Measurements from ENCODE around the gene SERPINH1. TPM values are rescaled to one million over a fixed set of nuclear protein-coding genes. Genes with fewer than 3 reads are reported as not detected.

SERPINH1 gene
- total RNA-seq, 3 donors from 2014 or later (not counting 1 experiment from before 2014, with no cell fraction given) = 5.4 to 8.8 (median 7.2) TPM

DNA sequence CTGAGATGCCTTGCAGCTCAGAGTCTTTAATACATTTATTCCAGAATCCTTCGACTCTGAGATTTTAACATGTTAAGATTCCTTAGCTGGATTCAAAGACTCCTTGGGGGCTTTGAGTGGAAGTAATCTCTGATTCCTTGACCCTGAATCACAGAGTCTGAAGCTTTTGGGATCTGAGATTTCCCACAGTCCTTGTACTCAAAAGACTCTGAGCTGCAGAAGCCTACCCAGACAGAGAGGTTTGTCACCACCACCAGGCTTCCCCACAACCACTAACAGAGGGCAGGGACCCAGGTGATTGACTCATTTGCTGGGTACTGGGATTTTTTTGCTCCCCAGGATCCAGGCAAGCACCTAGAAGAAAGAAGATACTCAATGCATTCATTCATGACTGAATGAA, 1.4 kb upstream of the SERPINH1 start:
- H3K4me3 ChIP-seq (ENCODE audit: low read length) = no peak overlapping the region
- Mint-ChIP-seq H3K9me3 (no peaks in the 10 kb centered on the region), H3K4me3 (peak overlapping the region; percentile 72), H3K27me3 (ENCODE audit: low read depth in 2 of 2) (peaks cover 0 to 4% of the 10 kb centered on the region in 2 donors), H3K4me1 (peaks cover 26 to 39% of the 10 kb centered on the region in 2 donors), H3K36me3 (no peaks in the 10 kb centered on the region), H3K27ac (peak overlapping the region in 1 of 2 donors; percentile 96)
- peaks cover 31% of the 10 kb centered on the region for H3K4me1 ChIP-seq (ENCODE audit: control insufficient read depth, insufficient read depth, low read length)
- no peaks in the 10 kb centered on the region for H3K36me3 ChIP-seq (ENCODE audit: control insufficient read depth, insufficient read depth, low read length)
- WGBS (ENCODE audit: insufficient coverage) = 89% methylated on average over 1 of the region's 1 CpG
- ATAC-seq (no peak), DNase-seq (no peak)
- TF ChIP-seq CTCF (IDR thresholded peaks at IDR 0.05) = no peak
- intact Hi-C loops (cut with micrococcal nuclease) = no loop called here
- no peak overlapping the region for H3K27ac ChIP-seq (ENCODE audit: low read length)
- no peaks in the 10 kb centered on the region for H3K9me3 ChIP-seq (ENCODE audit: control insufficient read depth, insufficient read depth, low read length)
- no peaks in the 10 kb centered on the region for H3K27me3 ChIP-seq (ENCODE audit: control insufficient read depth, insufficient read depth, low read length)

- Histone ChIP-seq H3K36me3 (ENCODE audit: control insufficient read depth, insufficient read depth, low read length) (no peaks in the 10 kb centered on the region), H3K4me1 (ENCODE audit: control insufficient read depth, insufficient read depth, low read length) (peaks cover 40% of the 10 kb centered on the region), H3K27me3 (ENCODE audit: control insufficient read depth, insufficient read depth, low read length) (no peaks in the 10 kb centered on the region), H3K4me3 (ENCODE audit: low read length) (peak overlapping the region; percentile 99), H3K27ac (ENCODE audit: low read length) (peak overlapping the region; percentile 83), H3K9me3 (ENCODE audit: control insufficient read depth, insufficient read depth, low read length) (no peaks in the 10 kb centered on the region)
- H3K27me3 Mint-ChIP-seq (ENCODE audit: low read depth in 2 of 2) = peaks cover 0 to under 1% of the 10 kb centered on the region in 2 donors
- ATAC-seq (no peak), DNase-seq (no peak)
- H3K27ac Mint-ChIP-seq = peak overlapping the region; percentile 84 to 96
- peak overlapping the region; percentile 97 for H3K4me3 Mint-ChIP-seq
- intact Hi-C loops (cut with micrococcal nuclease) = no loop called here
- peaks cover 26 to 45% of the 10 kb centered on the region in 2 donors for H3K4me1 Mint-ChIP-seq
- no peak for TF ChIP-seq CTCF (IDR thresholded peaks at IDR 0.05)
- H3K36me3 Mint-ChIP-seq = no peaks in the 10 kb centered on the region
- WGBS (ENCODE audit: insufficient coverage) = 18% methylated on average over 20 of the region's 21 CpGs
- no peaks in the 10 kb centered on the region for H3K9me3 Mint-ChIP-seq
Observed at GRCh38 chr11:75561426-75562047, 516 bp upstream of the SERPINH1 start.

GRCh38 chr11:75562836-75563484, 907 bp downstream of the SERPINH1 start:
- Mint-ChIP-seq H3K4me1 (peaks cover 26 to 45% of the 10 kb centered on the region in 2 donors), H3K4me3 (peak overlapping the region; percentile 97), H3K9me3 (no peaks in the 10 kb centered on the region), H3K36me3 (no peaks in the 10 kb centered on the region), H3K27ac (peak overlapping the region; percentile 84 to 96), H3K27me3 (ENCODE audit: low read depth in 2 of 2) (no peaks in the 10 kb centered on the region)
- Histone ChIP-seq H3K4me1 (ENCODE audit: control insufficient read depth, insufficient read depth, low read length) (peaks cover 43% of the 10 kb centered on the region), H3K27me3 (ENCODE audit: control insufficient read depth, insufficient read depth, low read length) (no peaks in the 10 kb centered on the region), H3K9me3 (ENCODE audit: control insufficient read depth, insufficient read depth, low read length) (no peaks in the 10 kb centered on the region), H3K4me3 (ENCODE audit: low read length) (peak overlapping the region; percentile 99), H3K27ac (ENCODE audit: low read length) (peak overlapping the region; percentile 83), H3K36me3 (ENCODE audit: control insufficient read depth, insufficient read depth, low read length) (no peaks in the 10 kb centered on the region)
- no peak for DNase-seq
- intact Hi-C loops (cut with micrococcal nuclease) = no loop called here
- no peak for ATAC-seq
- no peak for TF ChIP-seq CTCF (IDR thresholded peaks at IDR 0.05)
- 34% methylated on average over 16 of the region's 16 CpGs for WGBS (ENCODE audit: insufficient coverage)

Measured in natural killer cell (primary cell).